HG03159 (cell line): ENCODE results near the gene ELL2.

ENCODE experiments used
- ATAC-seq: cut with Tn5 transposase; IDR thresholded peaks from one replicate; pipeline ENCODE4 v1.9.1; 2021; ENCODE audit warnings: mild to moderate bottlenecking, moderate library complexity; ENCODE audit not compliant: unreplicated experiment

ELL2 gene

GRCh38 chr5:95983509-95983908, 21.9 kb upstream of the ELL2 start:
- ATAC-seq, result no peak

- no peak for ATAC-seq
Measured at GRCh38 chr5:95983080-95983479, 21.4 kb upstream of the ELL2 start.

GRCh38 chr5:95976606-95977005, 15.0 kb upstream of the ELL2 start:
- ATAC-seq, result no peak

- ATAC-seq, result no peak
Measured at GRCh38 chr5:95975703-95976102, 14.1 kb upstream of the ELL2 start.

GRCh38 chr5:95973793-95974325, 12.2 kb upstream of the ELL2 start:
- peak; percentile 86 for ATAC-seq

GRCh38 chr5:95972196-95972595, 10.5 kb upstream of the ELL2 start:
- no peak for ATAC-seq

GRCh38 chr5:95970359-95970704, 8.7 kb upstream of the ELL2 start:
- no peak for ATAC-seq

- ATAC-seq, result no peak
Measured at GRCh38 chr5:95969651-95970358, 8.2 kb upstream of the ELL2 start.

- no peak for ATAC-seq
Measured at GRCh38 chr5:95969055-95969454, 7.4 kb upstream of the ELL2 start.

- no peak for ATAC-seq
Measured at GRCh38 chr5:95967236-95967635, 5.6 kb upstream of the ELL2 start.

- no peak for ATAC-seq
Measured at GRCh38 chr5:95966005-95966404, 4.4 kb upstream of the ELL2 start.

- no peak for ATAC-seq
Measured at GRCh38 chr5:95963650-95964410, 2.2 kb upstream of the ELL2 start.

GRCh38 chr5:95962785-95963184, 1.1 kb upstream of the ELL2 start:
- no peak for ATAC-seq

- ATAC-seq, result no peak
Measured at GRCh38 chr5:95962475-95962773, 773 bp upstream of the ELL2 start.

- ATAC-seq, result peak; percentile 67
Measured at GRCh38 chr5:95960667-95961616, 709 bp downstream of the ELL2 start.

GRCh38 chr5:95959888-95960666, 1.6 kb downstream of the ELL2 start:
- ATAC-seq, result no peak

GRCh38 chr5:95959051-95959887, 2.4 kb downstream of the ELL2 start:
- ATAC-seq, result no peak

- ATAC-seq, result no peak
Measured at GRCh38 chr5:95958310-95959014, 3.2 kb downstream of the ELL2 start.

GRCh38 chr5:95957561-95958203, 4.0 kb downstream of the ELL2 start:
- no peak for ATAC-seq
